Measurements from ENCODE around the gene RSRC2. TPM values are rescaled to one million over a fixed set of nuclear protein-coding genes. Genes with fewer than 3 reads are reported as not detected.
"Not testable (repeated sequence)": the region's sequence is repeated elsewhere in the genome, so short reads cannot be mapped to it uniquely, and the experiment has no call there.

Gene RSRC2
- total RNA-seq, 1 donor from 2014 or later = 126 TPM

- Mint-ChIP-seq H3K4me3 (no peak overlapping the region), H3K4me1 (peaks cover 4% of the 10 kb centered on the region), H3K27ac (no peak overlapping the region), H3K27me3 (no peaks in the 10 kb centered on the region), H3K36me3 (ENCODE audit: low read depth) (peaks cover 79% of the 10 kb centered on the region), H3K9me3 (no peaks in the 10 kb centered on the region)
- CTCF ChIA-PET = interaction anchor here (1.5 kb wide), 1 partner anchor 16 kb away, joined by 3 read pairs; no protein-coding TSS in a partner anchor
- POLR2A ChIA-PET = interaction anchor here (2.3 kb wide), 1 partner anchor 14 kb away, joined by 11 read pairs; the partner anchor contains the start of gene ZCCHC8
- DNase-seq = no peak
- intact Hi-C loops (cut with micrococcal nuclease) = no loop called here
- no peak for ATAC-seq (ENCODE audit: low read depth)
- no peak for TF ChIP-seq CTCF (IDR thresholded peaks at IDR 0.05)
These were observed 39.8 kb downstream of the RSRC2 start for GRCh38 chr12:122486805-122487426.

- H3K27ac Mint-ChIP-seq; ATAC-seq (ENCODE audit: low read depth); H3K4me3 Mint-ChIP-seq; H3K4me1 Mint-ChIP-seq; DNase-seq; intact Hi-C loops (cut with micrococcal nuclease); H3K9me3 Mint-ChIP-seq; H3K27me3 Mint-ChIP-seq: not testable (repeated sequence)
- POLR2A ChIA-PET = interaction anchor here (0.7 to 2.3 kb wide), 2 partner anchors 14 to 905 kb away, joined by 4 to 11 read pairs; partner anchors contain the start of gene ZCCHC8
- CTCF ChIA-PET = interaction anchor here (1.5 kb wide), 1 partner anchor 15 kb away, joined by 3 read pairs; no protein-coding TSS in a partner anchor
- H3K36me3 Mint-ChIP-seq (ENCODE audit: low read depth) = peaks cover 78% of the 10 kb centered on the region
These were observed 40.4 kb downstream of the RSRC2 start for GRCh38 chr12:122486360-122486759.

- peaks cover 78% of the 10 kb centered on the region for H3K36me3 Mint-ChIP-seq (ENCODE audit: low read depth)
- DNase-seq; H3K4me3 Mint-ChIP-seq; H3K27ac Mint-ChIP-seq; H3K27me3 Mint-ChIP-seq; ATAC-seq (ENCODE audit: low read depth); H3K4me1 Mint-ChIP-seq; H3K9me3 Mint-ChIP-seq; intact Hi-C loops (cut with micrococcal nuclease): not testable (repeated sequence)
- CTCF ChIA-PET = interaction anchor here (0.9 kb wide), 1 partner anchor 85 kb away, joined by 5 read pairs; no protein-coding TSS in a partner anchor
- POLR2A ChIA-PET = interaction anchor here (2.2 kb wide), 1 partner anchor 16 kb away, joined by 6 read pairs; the partner anchor contains the start of gene ZCCHC8
These were observed 42.4 kb downstream of the RSRC2 start for GRCh38 chr12:122484385-122484784.

GRCh38 chr12:122483969-122484368, 42.8 kb downstream of the RSRC2 start:
- H3K27me3 Mint-ChIP-seq = no peaks in the 10 kb centered on the region
- H3K9me3 Mint-ChIP-seq = no peaks in the 10 kb centered on the region
- ATAC-seq (ENCODE audit: low read depth) (no peak), DNase-seq (no peak)
- ChIA-PET CTCF (interaction anchor here (0.9 kb wide), 1 partner anchor 85 kb away, joined by 5 read pairs; no protein-coding TSS in a partner anchor), POLR2A (interaction anchor here (0.6 to 2.2 kb wide), 2 partner anchors 17 to 106 kb away, joined by 3 to 6 read pairs; partner anchors contain the start of gene ZCCHC8)
- H3K36me3 Mint-ChIP-seq (ENCODE audit: low read depth) = peaks cover 77% of the 10 kb centered on the region
- no peak for TF ChIP-seq CTCF (IDR thresholded peaks at IDR 0.05)
- H3K4me3 Mint-ChIP-seq = no peak overlapping the region
- intact Hi-C loops (cut with micrococcal nuclease) = no loop called here
- no peaks in the 10 kb centered on the region for H3K4me1 Mint-ChIP-seq
- H3K27ac Mint-ChIP-seq = no peak overlapping the region

GRCh38 chr12:122481861-122482260, 44.9 kb downstream of the RSRC2 start:
- Mint-ChIP-seq H3K9me3 (no peaks in the 10 kb centered on the region), H3K4me3 (no peak overlapping the region), H3K27me3 (no peaks in the 10 kb centered on the region), H3K4me1 (no peaks in the 10 kb centered on the region), H3K27ac (no peak overlapping the region), H3K36me3 (ENCODE audit: low read depth) (peaks cover 83% of the 10 kb centered on the region)
- ChIA-PET POLR2A (no interaction called here), CTCF (interaction anchor here (1.5 to 1.6 kb wide), 2 partner anchors 10 to 82 kb away, joined by 3 to 7 read pairs; no protein-coding TSS in a partner anchor)
- ATAC-seq (ENCODE audit: low read depth) = no peak
- no peak for TF ChIP-seq CTCF (IDR thresholded peaks at IDR 0.05)
- intact Hi-C loops (cut with micrococcal nuclease) = no loop called here
- DNase-seq = no peak

- H3K36me3 Mint-ChIP-seq (ENCODE audit: low read depth) = peaks cover 85% of the 10 kb centered on the region
- H3K27me3 Mint-ChIP-seq = no peaks in the 10 kb centered on the region
- POLR2A ChIA-PET = interaction anchor here (0.7 kb wide), 2 partner anchors 77 to 196 kb away, joined by 3 to 4 read pairs; no protein-coding TSS in a partner anchor
- intact Hi-C loops (cut with micrococcal nuclease) = no loop called here
- CTCF ChIA-PET = interaction anchor here (1.6 kb wide), 1 partner anchor 81 kb away, joined by 7 read pairs; no protein-coding TSS in a partner anchor
- no peak overlapping the region for H3K4me3 Mint-ChIP-seq
- DNase-seq (no peak), ATAC-seq (ENCODE audit: low read depth) (no peak)
- H3K4me1 Mint-ChIP-seq = no peaks in the 10 kb centered on the region
- H3K27ac Mint-ChIP-seq = no peak overlapping the region
- TF ChIP-seq CTCF (IDR thresholded peaks at IDR 0.05) = no peak
- H3K9me3 Mint-ChIP-seq = no peaks in the 10 kb centered on the region
These were observed 46.0 kb downstream of the RSRC2 start for GRCh38 chr12:122480753-122481152.

Data from activated B cell treated with CpG ODN at 0.5 μM for 24 hours (primary cell).